ENCODE results near the gene TRPC4.
"Not testable (repeated sequence)": the region's sequence is repeated elsewhere in the genome, so short reads cannot be mapped to it uniquely, and the experiment has no call there.

Gene TRPC4

GRCh38 chr13:37597477-37598025 is 272.0 kb downstream of the TRPC4 start:
- DNase-seq: no peak

GRCh38 chr13:37596805-37597204 is 272.8 kb downstream of the TRPC4 start:
- no peak for DNase-seq

GRCh38 chr13:37595162-37595561 is 274.4 kb downstream of the TRPC4 start:
- no peak for DNase-seq

GRCh38 chr13:37594550-37594949 is 275.0 kb downstream of the TRPC4 start:
- no peak for DNase-seq

- DNase-seq: not testable (repeated sequence)
Observed at GRCh38 chr13:37589381-37589780, 280.2 kb downstream of the TRPC4 start.

GRCh38 chr13:37587236-37587635 is 282.3 kb downstream of the TRPC4 start:
- no peak for DNase-seq
